Nephron progenitor cell (in vitro differentiated cells): ENCODE data around the gene GRK6.

Experiments used
- DNase-seq: peaks from one replicate; pipeline ENCODE4 v3.0.0; 2021
- H3K27ac Mint-ChIP-seq: 2 replicates; pipeline ENCODE4 v1.8.0; 2021; ENCODE audit warnings: mild to moderate bottlenecking, moderate library complexity, mixed read lengths
- H3K27me3 Mint-ChIP-seq: 2 replicates; pipeline ENCODE4 v1.8.0; 2021; ENCODE audit warnings: mild to moderate bottlenecking, low read depth, mixed read lengths; ENCODE audit not compliant: poor library complexity
- H3K36me3 Mint-ChIP-seq: 2 replicates; pipeline ENCODE4 v1.8.0; 2021; ENCODE audit warnings: low read depth, mixed read lengths
- H3K4me1 Mint-ChIP-seq: 2 replicates; pipeline ENCODE4 v1.8.0; 2021; ENCODE audit warnings: mixed read lengths
- H3K4me3 Mint-ChIP-seq: 2 replicates; pipeline ENCODE4 v1.8.0; 2021; ENCODE audit warnings: mild to moderate bottlenecking, moderate library complexity, mixed read lengths
- H3K9me3 Mint-ChIP-seq: 2 replicates; pipeline ENCODE4 v1.8.0; 2021; ENCODE audit warnings: mild to moderate bottlenecking, moderate library complexity, mixed read lengths
- CTCF ChIP-seq: fragments of 200-600 bp; sonication (generic); IDR thresholded peaks from 2 replicates; pipeline ENCODE4 v1.5.0; 2021; ENCODE audit warnings: antibody characterized with exemption

GRK6 gene

GRCh38 chr5:177403102-177403791 lies 23.2 kb upstream of the GRK6 start:
- H3K27ac Mint-ChIP-seq: no peak overlapping the region
- H3K27me3 Mint-ChIP-seq: peaks cover 82% of the 10 kb centered on the region
- no peaks in the 10 kb centered on the region for H3K9me3 Mint-ChIP-seq
- DNase-seq: peak; percentile 38
- peak overlapping the region; percentile 86 for H3K4me3 Mint-ChIP-seq
- TF ChIP-seq CTCF: no peak
- H3K4me1 Mint-ChIP-seq: peaks cover 16% of the 10 kb centered on the region
- no peaks in the 10 kb centered on the region for H3K36me3 Mint-ChIP-seq

- Mint-ChIP-seq H3K27ac (no peak overlapping the region), H3K4me1 (peaks cover 16% of the 10 kb centered on the region), H3K27me3 (peaks cover 90% of the 10 kb centered on the region), H3K4me3 (peak overlapping the region; percentile 86), H3K36me3 (no peaks in the 10 kb centered on the region), H3K9me3 (no peaks in the 10 kb centered on the region)
- TF ChIP-seq CTCF: peak; percentile 58
- DNase-seq: peak; percentile 82
Observed at GRCh38 chr5:177403792-177404640, 22.5 kb upstream of the GRK6 start.

- H3K4me1 Mint-ChIP-seq: peaks cover 16% of the 10 kb centered on the region
- TF ChIP-seq CTCF: no peak
- peak overlapping the region; percentile 68 for H3K4me3 Mint-ChIP-seq
- H3K27ac Mint-ChIP-seq: no peak overlapping the region
- DNase-seq: no peak
- H3K36me3 Mint-ChIP-seq: no peaks in the 10 kb centered on the region
- no peaks in the 10 kb centered on the region for H3K9me3 Mint-ChIP-seq
- peaks cover 96% of the 10 kb centered on the region for H3K27me3 Mint-ChIP-seq
Observed at GRCh38 chr5:177404641-177405179, 21.8 kb upstream of the GRK6 start.

- peak overlapping the region; percentile 68 for H3K4me3 Mint-ChIP-seq
- no peaks in the 10 kb centered on the region for H3K36me3 Mint-ChIP-seq
- no peaks in the 10 kb centered on the region for H3K9me3 Mint-ChIP-seq
- DNase-seq: no peak
- peaks cover 94% of the 10 kb centered on the region for H3K27me3 Mint-ChIP-seq
- H3K4me1 Mint-ChIP-seq: peaks cover 16% of the 10 kb centered on the region
- no peak overlapping the region for H3K27ac Mint-ChIP-seq
- no peak for TF ChIP-seq CTCF
Observed at GRCh38 chr5:177405312-177405711, 21.2 kb upstream of the GRK6 start.

- no peaks in the 10 kb centered on the region for H3K9me3 Mint-ChIP-seq
- H3K27ac Mint-ChIP-seq: no peak overlapping the region
- no peak for DNase-seq
- H3K36me3 Mint-ChIP-seq: no peaks in the 10 kb centered on the region
- no peak overlapping the region for H3K4me3 Mint-ChIP-seq
- peaks cover 95% of the 10 kb centered on the region for H3K27me3 Mint-ChIP-seq
- peaks cover 16% of the 10 kb centered on the region for H3K4me1 Mint-ChIP-seq
- no peak for TF ChIP-seq CTCF
Observed at GRCh38 chr5:177405805-177406204, 20.7 kb upstream of the GRK6 start.
